SU-DHL-6 (cell line): ENCODE results near the gene TRIM9.

ENCODE experiments used
- CTCF ChIP-seq: fragments of 200-600 bp; sonication (generic); IDR thresholded peaks from one replicate; pipeline ENCODE4 v1.5.1; 2017; ENCODE audit warnings: antibody characterized with exemption, mild to moderate bottlenecking, low read length, moderate library complexity; ENCODE audit not compliant: insufficient read depth, poor library complexity, severe bottlenecking
- EZH2phosphoT487 ChIP-seq: fragments of 200-600 bp; sonication (generic), shearing (Covaris generic); conservative IDR thresholded peaks from 2 replicates; pipeline ENCODE4 v1.6.1; 2018; ENCODE audit warnings: mild to moderate bottlenecking, antibody characterized with exemption, low read length, moderate library complexity, mixed read lengths

- TF ChIP-seq CTCF = no peak
- no peak for TF ChIP-seq EZH2phosphoT487
These were observed 80.3 kb downstream of the TRIM9 start for GRCh38 chr14:51014625-51015024.
